ENCODE results near the gene PRAMEF14. TPM values are rescaled to one million over a fixed set of nuclear protein-coding genes. Genes with fewer than 3 reads are reported as not detected.

PRAMEF14 gene
- total and polyA plus RNA-seq, 3 donors (not counting 1 experiment from before 2014, with no cell fraction given), result not detected

Other genes with a start within 250 kb of the PRAMEF14 start
- not detected for gene HNRNPCL2, start 230.3 kb downstream of the PRAMEF14 start, total RNA-seq
- gene HNRNPCL2, start 230.3 kb downstream of the PRAMEF14 start, polyA plus RNA-seq, result 0.05 TPM
- not detected for gene PRAMEF26, start 191.1 kb downstream of the PRAMEF14 start, total RNA-seq
- not detected for gene PRAMEF26, start 191.1 kb downstream of the PRAMEF14 start, polyA plus RNA-seq
- not detected for gene HNRNPCL4, start 181.5 kb downstream of the PRAMEF14 start, total RNA-seq
- not detected for gene HNRNPCL4, start 181.5 kb downstream of the PRAMEF14 start, polyA plus RNA-seq
- gene PRAMEF9, start 175.3 kb downstream of the PRAMEF14 start, total RNA-seq, result not detected
- gene PRAMEF9, start 175.3 kb downstream of the PRAMEF14 start, polyA plus RNA-seq, result not detected
- not detected for gene PRAMEF13, start 145.7 kb downstream of the PRAMEF14 start, total RNA-seq
- gene PRAMEF13, start 145.7 kb downstream of the PRAMEF14 start, polyA plus RNA-seq, result not detected
- not detected for gene PRAMEF18, start 121.0 kb downstream of the PRAMEF14 start, total RNA-seq
- not detected for gene PRAMEF18, start 121.0 kb downstream of the PRAMEF14 start, polyA plus RNA-seq
- gene PRAMEF5, start 92.9 kb downstream of the PRAMEF14 start, total RNA-seq, result not detected
- not detected for gene PRAMEF5, start 92.9 kb downstream of the PRAMEF14 start, polyA plus RNA-seq
- not detected for gene PRAMEF8, start 62.0 kb downstream of the PRAMEF14 start, total RNA-seq
- 0.08 TPM for gene PRAMEF8, start 62.0 kb downstream of the PRAMEF14 start, polyA plus RNA-seq
- not detected for gene PRAMEF33, start 43.6 kb downstream of the PRAMEF14 start, total RNA-seq
- gene PRAMEF33, start 43.6 kb downstream of the PRAMEF14 start, polyA plus RNA-seq, result not detected
- gene PRAMEF15, start 31.6 kb downstream of the PRAMEF14 start, total RNA-seq, result not detected
- not detected for gene PRAMEF15, start 31.6 kb downstream of the PRAMEF14 start, polyA plus RNA-seq
- not detected for gene PRAMEF19, start 24.8 kb upstream of the PRAMEF14 start, total RNA-seq
- not detected for gene PRAMEF19, start 24.8 kb upstream of the PRAMEF14 start, polyA plus RNA-seq
- not detected for gene PRAMEF17, start 42.5 kb upstream of the PRAMEF14 start, total RNA-seq
- not detected for gene PRAMEF17, start 42.5 kb upstream of the PRAMEF14 start, polyA plus RNA-seq
- gene PRAMEF20, start 63.3 kb upstream of the PRAMEF14 start, total RNA-seq, result not detected
- gene PRAMEF20, start 63.3 kb upstream of the PRAMEF14 start, polyA plus RNA-seq, result not detected
- gene LRRC38, start 166.9 kb upstream of the PRAMEF14 start, total RNA-seq, result not detected
- gene LRRC38, start 166.9 kb upstream of the PRAMEF14 start, polyA plus RNA-seq, result not detected
- 10 to 100 TPM; 33.7 to 39.4 TPM for gene PDPN, start 236.7 kb upstream of the PRAMEF14 start, total RNA-seq
- gene PDPN, start 236.7 kb upstream of the PRAMEF14 start, polyA plus RNA-seq, result 10.8 TPM